GM21529 (cell line): ENCODE data around the gene SPATS2L.

ENCODE experiments used
- ATAC-seq: cut with Tn5 transposase; IDR thresholded peaks from one replicate; pipeline ENCODE4 v1.9.1; 2021; ENCODE audit not compliant: unreplicated experiment

Gene SPATS2L

GRCh38 chr2:200406379-200406778 is 99.9 kb downstream of the SPATS2L start:
- peak; percentile 57 for ATAC-seq

DNA sequence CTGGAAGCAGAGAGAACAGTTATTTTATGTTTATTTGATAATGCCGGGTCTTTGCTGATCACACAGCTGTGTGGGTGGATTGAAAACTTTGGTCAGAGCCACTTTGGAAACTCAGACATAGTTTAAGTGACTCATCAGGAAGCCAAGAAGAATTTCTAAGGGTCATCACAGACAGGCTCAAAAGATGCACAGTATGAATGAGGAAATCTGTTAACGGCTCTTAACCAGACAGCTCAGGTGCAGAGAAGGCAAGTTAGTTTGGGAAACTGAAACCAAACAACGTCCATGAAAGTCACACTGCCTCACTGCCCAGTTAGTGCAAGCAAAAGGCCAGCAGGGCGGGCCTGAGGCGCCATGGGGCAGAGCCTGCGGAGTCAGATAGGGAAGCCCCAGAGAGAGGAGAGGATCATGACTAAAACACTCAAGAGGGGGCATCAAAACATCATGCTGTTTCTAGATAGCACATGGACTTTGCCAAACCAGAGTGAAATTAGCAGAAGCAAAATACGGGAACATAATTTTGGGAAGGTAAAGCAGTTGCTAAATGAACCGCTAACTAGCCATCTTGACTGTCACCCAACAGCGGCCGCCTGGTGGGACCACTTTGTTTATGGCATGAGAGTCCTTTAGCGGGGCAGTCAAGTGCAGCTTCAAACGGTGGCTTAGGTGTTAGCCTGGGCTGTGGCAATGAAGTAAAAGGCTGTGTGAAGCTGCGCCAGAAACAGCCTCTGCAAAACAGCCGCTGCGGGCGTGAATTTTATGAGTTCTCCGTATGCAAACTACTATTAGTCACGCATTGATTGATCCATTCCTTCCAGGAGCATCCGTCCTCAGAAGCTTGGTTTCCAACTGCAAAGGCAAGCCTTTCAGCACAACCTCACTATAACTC is 102.2 kb downstream of the SPATS2L start:
- no peak for ATAC-seq

GRCh38 chr2:200411831-200412230 is 105.3 kb downstream of the SPATS2L start:
- ATAC-seq = no peak

- ATAC-seq = no peak
Observed at GRCh38 chr2:200414367-200414766, 107.9 kb downstream of the SPATS2L start.

GRCh38 chr2:200415455-200415854 is 109.0 kb downstream of the SPATS2L start:
- no peak for ATAC-seq

- no peak for ATAC-seq
Observed at GRCh38 chr2:200416878-200417277, 110.4 kb downstream of the SPATS2L start.

DNA sequence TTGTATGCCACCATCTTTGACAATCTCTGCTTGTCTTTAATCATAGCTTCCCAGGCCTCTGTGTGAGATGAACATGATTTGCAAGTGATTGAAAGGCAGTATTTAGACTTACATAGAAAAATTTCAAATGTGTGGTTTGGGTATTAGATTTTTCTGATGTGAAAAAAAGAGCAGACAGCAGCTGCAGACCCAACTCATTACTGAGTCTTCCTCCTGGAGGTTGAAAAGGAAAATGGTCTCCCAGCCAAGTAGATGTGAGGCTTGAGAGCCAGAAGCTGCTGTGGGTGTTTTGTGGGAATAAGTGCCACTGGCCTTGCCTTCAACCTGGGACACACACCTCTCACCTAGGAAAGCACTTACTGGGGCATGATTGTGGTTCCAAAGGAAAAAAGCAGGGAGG is 110.9 kb downstream of the SPATS2L start:
- ATAC-seq = no peak

DNA sequence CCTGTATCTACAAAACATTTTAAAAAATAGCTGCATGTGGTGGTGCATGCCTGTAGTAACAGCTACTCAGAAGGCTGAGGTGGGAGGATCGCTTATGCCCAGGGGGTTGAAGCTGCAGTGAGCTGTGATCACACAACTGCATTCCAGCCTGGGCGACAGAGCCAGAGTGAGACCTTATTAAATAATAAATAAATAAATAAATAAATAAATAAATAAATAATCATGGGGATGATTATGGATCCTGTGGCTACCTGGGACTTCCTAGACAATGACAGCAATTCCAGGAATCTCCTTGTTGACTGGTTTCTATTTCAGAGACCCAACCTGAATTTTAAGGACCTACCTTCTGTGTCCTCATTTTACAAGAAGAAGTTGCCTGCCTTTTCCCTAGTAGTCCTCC is 111.9 kb downstream of the SPATS2L start:
- ATAC-seq = no peak

DNA sequence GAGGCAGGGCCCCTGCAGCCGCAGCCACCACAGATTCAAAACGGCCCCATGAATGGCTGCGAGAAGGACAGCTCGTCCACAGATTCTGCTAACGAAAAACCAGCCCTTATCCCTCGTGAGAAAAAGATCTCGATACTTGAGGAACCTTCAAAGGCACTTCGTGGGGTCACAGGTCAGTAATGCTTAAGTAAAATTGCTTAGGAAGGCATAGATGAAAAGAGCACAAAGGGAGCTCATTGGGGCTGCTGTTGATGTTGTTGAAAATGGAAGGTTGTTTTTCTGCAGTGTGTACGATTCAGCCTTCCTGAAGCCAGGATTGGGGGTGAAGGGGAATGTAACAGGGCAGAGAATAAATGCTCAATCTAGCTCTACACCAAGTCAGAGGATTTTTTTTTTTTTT is 112.8 kb downstream of the SPATS2L start:
- no peak for ATAC-seq

DNA sequence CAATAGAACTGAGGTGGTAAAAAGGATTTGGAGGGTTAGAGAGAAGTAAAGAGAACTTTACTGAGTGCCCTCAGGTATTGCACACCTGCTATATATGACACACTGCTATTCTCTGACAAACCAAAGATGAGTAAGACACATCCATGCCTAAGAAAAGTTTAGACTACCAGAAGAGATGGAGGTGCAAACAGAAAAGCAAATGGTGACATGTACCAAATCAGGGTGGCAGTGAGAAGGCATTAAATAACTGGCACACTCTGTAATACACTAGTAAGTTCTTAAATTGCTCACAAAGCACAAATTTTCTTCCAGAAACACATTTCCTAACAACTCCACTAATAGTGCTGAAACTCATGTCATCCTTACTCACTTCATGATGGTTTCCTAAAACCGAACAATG is 114.8 kb downstream of the SPATS2L start:
- no peak for ATAC-seq

DNA sequence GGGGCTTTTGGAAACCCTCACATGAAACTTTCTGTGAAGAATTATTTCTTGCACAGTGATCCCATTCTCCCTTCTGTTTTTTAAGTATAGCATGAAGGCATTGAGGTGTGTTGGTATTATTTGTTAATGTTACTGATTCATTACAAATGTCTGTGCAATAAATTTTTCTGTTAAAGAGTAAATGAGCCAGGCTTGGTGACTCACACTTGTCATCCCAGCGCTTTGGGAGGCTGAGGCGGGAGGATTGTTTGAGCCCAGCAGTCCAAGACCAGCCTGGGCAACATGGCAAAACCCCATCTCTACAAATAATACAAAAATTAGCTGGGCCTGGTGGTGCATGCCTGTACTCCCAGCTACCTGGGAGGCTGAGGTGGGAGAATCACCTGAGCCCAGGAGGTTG is 115.6 kb downstream of the SPATS2L start:
- no peak for ATAC-seq

DNA sequence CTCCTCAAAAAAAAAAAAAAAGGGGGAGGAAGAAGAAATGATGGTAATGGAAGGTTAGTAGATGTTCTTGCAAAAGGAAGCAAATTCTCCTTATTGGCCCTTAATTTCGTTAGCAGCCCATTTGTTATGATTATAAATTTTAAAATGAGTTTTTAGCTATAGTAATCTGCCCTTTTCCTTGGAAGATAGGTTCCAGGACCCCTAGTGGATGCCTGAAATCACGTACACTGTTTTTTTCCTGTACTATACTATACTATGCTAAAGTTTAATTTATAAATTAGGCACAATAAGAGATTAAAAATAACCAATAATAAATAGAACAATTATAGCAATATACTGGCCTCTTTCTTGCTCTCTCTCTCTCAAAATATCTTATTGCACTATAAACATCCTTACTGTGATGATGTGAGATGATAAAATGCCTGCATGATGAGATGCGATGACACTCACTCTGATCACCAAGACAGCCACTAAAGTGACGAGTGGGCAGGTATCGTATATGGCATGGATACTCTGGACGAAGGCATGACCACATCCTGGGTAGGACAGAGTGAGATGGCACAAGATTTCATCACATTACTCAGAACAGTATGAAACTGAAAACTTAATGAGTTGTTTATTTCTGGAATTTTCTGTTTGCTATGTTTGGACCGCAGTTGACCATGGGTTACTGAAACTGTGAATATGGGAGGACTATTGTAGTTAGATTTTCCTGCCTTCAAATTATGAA is 116.2 kb downstream of the SPATS2L start:
- ATAC-seq = no peak

DNA sequence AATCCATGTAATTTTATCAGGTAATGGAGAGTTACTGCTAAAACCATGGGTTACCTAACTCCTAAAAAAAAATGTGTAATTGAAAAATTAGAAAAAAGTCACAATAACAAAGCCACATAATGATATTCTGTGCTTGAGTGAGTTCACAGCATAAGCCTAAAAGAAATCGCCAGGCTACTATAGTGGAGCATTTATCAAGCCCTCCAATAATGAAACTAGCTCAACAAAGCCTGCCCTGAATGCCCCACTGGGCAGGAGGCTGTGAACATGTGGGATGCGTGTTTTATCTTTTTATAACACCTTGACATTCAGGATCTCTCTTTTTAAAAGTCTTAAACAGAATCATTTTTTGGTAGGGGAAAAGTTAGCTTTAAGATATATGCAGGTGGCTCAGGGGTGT is 117.0 kb downstream of the SPATS2L start:
- no peak for ATAC-seq

GRCh38 chr2:200425026-200425821 is 118.7 kb downstream of the SPATS2L start:
- ATAC-seq = no peak

DNA sequence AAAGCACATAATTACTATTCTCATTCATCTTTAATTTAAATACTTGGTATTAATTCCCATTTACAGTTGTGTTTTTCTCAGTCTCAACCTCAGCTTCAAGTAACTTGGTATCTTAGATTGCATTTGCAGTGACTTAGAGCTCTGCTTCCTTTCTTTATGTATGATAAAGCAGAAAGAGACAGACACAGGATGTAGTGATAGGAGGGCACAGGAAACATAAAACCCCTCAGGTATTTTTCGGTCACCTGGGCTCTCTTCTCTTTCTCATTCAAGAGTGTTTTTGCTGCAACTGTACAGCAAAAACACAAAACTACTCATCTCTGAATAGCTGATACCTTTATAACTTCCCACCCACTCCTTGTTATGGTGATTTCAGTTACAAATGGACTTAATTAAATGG is 120.3 kb downstream of the SPATS2L start:
- ATAC-seq = no peak

DNA sequence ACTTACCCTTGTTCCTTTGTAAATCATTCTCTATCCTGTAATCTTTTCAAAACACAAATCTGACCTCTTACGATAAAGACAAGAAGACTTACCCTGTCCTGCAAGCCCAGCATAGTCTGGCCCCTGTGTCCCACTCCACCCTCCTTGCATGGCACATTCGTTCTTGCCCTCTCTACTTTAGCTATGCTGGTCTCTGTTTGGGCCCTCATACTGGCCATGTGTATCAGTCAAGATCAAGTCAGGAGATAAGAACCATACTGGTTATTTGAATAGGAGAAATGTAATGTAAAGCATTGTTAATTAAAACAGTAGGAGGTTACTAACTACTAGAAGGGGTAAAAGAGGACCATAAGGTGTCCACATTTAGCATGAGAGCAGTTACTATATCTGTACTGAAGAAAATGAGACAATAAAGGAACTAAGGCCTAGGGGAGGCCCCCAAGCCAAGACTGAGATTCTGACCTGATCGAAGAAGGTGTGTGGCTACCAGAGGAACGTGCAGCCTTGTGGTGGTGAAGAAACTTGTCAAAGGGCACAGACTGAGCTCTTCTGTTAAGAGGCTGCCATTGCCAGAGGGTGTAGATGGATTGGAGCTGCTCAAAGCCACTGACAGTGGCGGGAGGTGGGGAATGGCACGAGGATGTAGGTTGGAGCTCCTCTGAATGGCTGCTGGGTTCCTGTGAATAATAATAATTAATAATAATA is 122.6 kb downstream of the SPATS2L start:
- ATAC-seq = peak; percentile 75

GRCh38 chr2:200430017-200430416 is 123.5 kb downstream of the SPATS2L start:
- no peak for ATAC-seq

- no peak for ATAC-seq
Observed at GRCh38 chr2:200431996-200432705, 125.7 kb downstream of the SPATS2L start.

- no peak for ATAC-seq
Observed at GRCh38 chr2:200435379-200435778, 128.9 kb downstream of the SPATS2L start.

DNA sequence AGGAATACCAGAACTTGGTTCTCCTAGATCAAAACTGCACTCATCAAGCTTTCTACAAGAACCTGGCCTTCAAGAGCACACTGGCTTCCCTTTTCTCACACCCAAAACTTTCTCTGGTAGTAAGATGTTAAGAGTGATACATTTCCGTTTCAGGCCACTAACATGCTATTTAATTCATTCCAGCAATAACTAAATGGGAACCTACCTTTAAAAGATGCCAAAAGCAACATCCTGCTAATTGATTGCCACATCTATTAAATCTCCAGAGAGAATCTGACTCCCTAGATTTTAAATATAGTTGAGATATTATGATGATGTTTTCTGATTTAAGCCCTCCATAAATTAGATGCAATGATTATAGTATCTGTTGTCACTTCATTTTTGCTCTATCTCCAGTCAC is 131.8 kb downstream of the SPATS2L start:
- ATAC-seq = no peak
